AG10803 (cell line): ENCODE measurements around the gene STEAP2.
"Not testable (repeated sequence)": the region's sequence is repeated elsewhere in the genome, so short reads cannot be mapped to it uniquely, and the experiment has no call there.

Experiments
- DNase-seq: peaks from one replicate; pipeline ENCODE4 v3.0.0; 2010; ENCODE audit warnings: low read depth
- H3K4me3 ChIP-seq: 2 replicates; pipeline ENCODE4 v1.5.1; 2011; ENCODE audit warnings: mild to moderate bottlenecking, low read length, control low read depth
- TF ChIP-seq, protein P1 (sequence below): conservative IDR thresholded peaks from 2 replicates; pipeline ENCODE4 v1.5.1; 2011; ENCODE audit warnings: mild to moderate bottlenecking, low read length, control low read depth, inconsistent platforms

Gene STEAP2

GRCh38 chr7:90250601-90251303 is 39.2 kb downstream of the STEAP2 start:
- TF ChIP-seq, protein P1, sequence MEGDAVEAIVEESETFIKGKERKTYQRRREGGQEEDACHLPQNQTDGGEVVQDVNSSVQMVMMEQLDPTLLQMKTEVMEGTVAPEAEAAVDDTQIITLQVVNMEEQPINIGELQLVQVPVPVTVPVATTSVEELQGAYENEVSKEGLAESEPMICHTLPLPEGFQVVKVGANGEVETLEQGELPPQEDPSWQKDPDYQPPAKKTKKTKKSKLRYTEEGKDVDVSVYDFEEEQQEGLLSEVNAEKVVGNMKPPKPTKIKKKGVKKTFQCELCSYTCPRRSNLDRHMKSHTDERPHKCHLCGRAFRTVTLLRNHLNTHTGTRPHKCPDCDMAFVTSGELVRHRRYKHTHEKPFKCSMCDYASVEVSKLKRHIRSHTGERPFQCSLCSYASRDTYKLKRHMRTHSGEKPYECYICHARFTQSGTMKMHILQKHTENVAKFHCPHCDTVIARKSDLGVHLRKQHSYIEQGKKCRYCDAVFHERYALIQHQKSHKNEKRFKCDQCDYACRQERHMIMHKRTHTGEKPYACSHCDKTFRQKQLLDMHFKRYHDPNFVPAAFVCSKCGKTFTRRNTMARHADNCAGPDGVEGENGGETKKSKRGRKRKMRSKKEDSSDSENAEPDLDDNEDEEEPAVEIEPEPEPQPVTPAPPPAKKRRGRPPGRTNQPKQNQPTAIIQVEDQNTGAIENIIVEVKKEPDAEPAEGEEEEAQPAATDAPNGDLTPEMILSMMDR: no peak
- H3K4me3 ChIP-seq: peak overlapping the region; percentile 15

GRCh38 chr7:90251304-90251635 is 39.7 kb downstream of the STEAP2 start:
- TF ChIP-seq, protein P1: no peak
- H3K4me3 ChIP-seq: peak overlapping the region; percentile 15
- no peak for DNase-seq

More at GRCh38 chr7:90250601-90251303, 39.2 kb downstream of the STEAP2 start:
- peak; percentile 94 for DNase-seq

- H3K4me3 ChIP-seq, DNase-seq: not testable (repeated sequence)
These were observed 44.5 kb downstream of the STEAP2 start for GRCh38 chr7:90256011-90256410.

- peak; percentile 32 for DNase-seq
- TF ChIP-seq, protein P1: no peak
These were observed 45.2 kb downstream of the STEAP2 start for GRCh38 chr7:90256778-90257177.

DNA sequence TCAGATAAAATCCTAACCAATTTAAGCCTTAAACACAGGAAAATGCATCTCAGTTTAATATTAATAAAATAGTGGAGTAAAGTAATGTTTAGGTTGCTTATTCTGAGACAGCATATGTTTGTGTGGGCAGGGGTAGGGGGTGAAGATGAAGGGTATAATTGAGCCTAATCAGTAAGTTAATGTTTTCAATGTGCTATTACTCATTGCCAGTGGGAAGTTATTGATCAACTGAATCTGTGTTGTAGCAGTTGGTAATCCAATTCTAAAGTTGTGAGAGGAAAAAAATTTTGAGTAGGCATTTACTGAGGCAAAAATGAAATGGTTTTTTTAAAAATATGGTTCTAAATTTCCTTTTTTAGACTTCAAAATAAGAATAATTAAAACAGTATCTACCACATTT is 49.9 kb downstream of the STEAP2 start:
- TF ChIP-seq, protein P1: no peak
- H3K4me3 ChIP-seq: no peak overlapping the region
- DNase-seq: no peak

More at GRCh38 chr7:90256778-90257177, 45.2 kb downstream of the STEAP2 start:
- H3K4me3 ChIP-seq: no peak overlapping the region

DNA sequence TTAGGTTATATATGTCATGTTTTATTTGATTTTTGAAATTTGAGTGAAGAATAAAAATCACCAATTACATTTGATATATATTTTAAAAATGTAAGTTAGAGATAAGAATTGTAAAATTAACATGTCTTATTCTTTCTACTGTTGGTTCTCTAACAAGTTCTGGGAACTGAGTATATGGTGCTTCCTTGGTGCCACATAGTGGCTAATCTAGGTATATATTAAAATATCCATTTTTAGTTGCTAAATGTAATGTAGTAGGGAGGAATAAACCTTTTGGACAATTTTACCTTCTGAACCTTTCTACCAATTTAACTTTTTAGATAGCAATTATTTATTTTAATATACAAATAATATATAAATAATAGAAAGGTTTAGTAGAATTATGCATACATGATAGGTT is 50.9 kb downstream of the STEAP2 start:
- H3K4me3 ChIP-seq: no peak overlapping the region
- DNase-seq: peak; percentile 58
- TF ChIP-seq, protein P1: peak; percentile 63

- DNase-seq: peak; percentile 83
- H3K4me3 ChIP-seq: no peak overlapping the region
- TF ChIP-seq, protein P1: no peak
These were observed 55.3 kb downstream of the STEAP2 start for GRCh38 chr7:90266808-90267207.
